Mammary microvascular endothelial cell (primary cell): ENCODE results near the gene SH3GL3. TPM values are rescaled to one million over a fixed set of nuclear protein-coding genes. Genes with fewer than 3 reads are reported as not detected.

Experiments used
- total RNA-seq: library from RNA; depleted of rRNA; stranded (reverse); fragments of >200 nt; gene quantifications from 2 replicates; pipeline ENCODE4 v1.2.3, GENCODE V29; 2015

Gene SH3GL3
- not detected in 2 replicates for total RNA-seq

GRCh38 chr15:83446904-83447709, at the start of gene SH3GL3:
SH3GL3 (plus strand) TSS chr15:83447341; CDS start chr15:83447534, 193 bp downstream.

GRCh38 chr15:83653639-83654378, 206.7 kb downstream of the SH3GL3 start, which contains the start of gene ADAMTSL3:
ADAMTSL3 (plus strand) TSS chr15:83654123; CDS start chr15:83655762, 1,639 bp downstream.

Other genes with a start within 250 kb of the SH3GL3 start
- 56.0 and 65.7 TPM in 2 replicates for gene HDGFL3, start 239.5 kb upstream of the SH3GL3 start, total RNA-seq
- gene BNC1, start 162.7 kb upstream of the SH3GL3 start, total RNA-seq = 1.5 TPM in 2 replicates
- 0.80 and 0.89 TPM in 2 replicates for gene ADAMTSL3, start 206.8 kb downstream of the SH3GL3 start, total RNA-seq